Calu3 (cell line): ENCODE data around the gene GRID2. TPM values are rescaled to one million over a fixed set of nuclear protein-coding genes. Genes with fewer than 3 reads are reported as not detected.
"Not testable (repeated sequence)": the region's sequence is repeated elsewhere in the genome, so short reads cannot be mapped to it uniquely, and the experiment has no call there.

Experiments used
- BruUV-seq: library from RNA; stranded (reverse); fragments of 400-500 nt; replicated peaks from 2 replicates; lab custom pipeline; 2021; lab: Mats Ljungman, UMichigan
- CTCF ChIA-PET: fragments of 300-600 bp; sonication (Branson Sonifier 250); formaldehyde crosslinking; loops from one replicate; lab custom pipeline; 2022; ENCODE audit warnings: antibody characterized with exemption; lab: Charles Lee
- DNase-seq: peaks from one replicate; pipeline ENCODE4 v3.0.0; 2022
- H3K27ac Mint-ChIP-seq: one replicate; pipeline ENCODE4 v1.8.0; 2022; ENCODE audit warnings: mixed read lengths; ENCODE audit not compliant: unreplicated experiment
- H3K27me3 Mint-ChIP-seq: one replicate; pipeline ENCODE4 v1.8.0; 2022; ENCODE audit warnings: mixed read lengths; ENCODE audit not compliant: unreplicated experiment
- H3K36me3 Mint-ChIP-seq: one replicate; pipeline ENCODE4 v1.8.0; 2022; ENCODE audit warnings: mild to moderate bottlenecking, moderate library complexity, mixed read lengths; ENCODE audit not compliant: insufficient read depth, unreplicated experiment
- H3K4me1 Mint-ChIP-seq: one replicate; pipeline ENCODE4 v1.8.0; 2022; ENCODE audit warnings: mild to moderate bottlenecking, low read depth, mixed read lengths; ENCODE audit not compliant: unreplicated experiment
- H3K4me3 Mint-ChIP-seq: one replicate; pipeline ENCODE4 v1.8.0; 2022; ENCODE audit warnings: mild to moderate bottlenecking, low read depth, moderate library complexity, mixed read lengths; ENCODE audit not compliant: unreplicated experiment
- H3K9me3 Mint-ChIP-seq: one replicate; pipeline ENCODE4 v1.8.0; 2022; ENCODE audit warnings: low read depth, mixed read lengths; ENCODE audit not compliant: unreplicated experiment
- CTCF ChIP-seq: fragments of 200-600 bp; IDR thresholded peaks from one replicate; pipeline ENCODE4 v1.8.0; 2022; ENCODE audit warnings: antibody characterized with exemption; ENCODE audit not compliant: unreplicated experiment
- intact Hi-C: fragments of 100-400 bp; cut with micrococcal nuclease; formaldehyde crosslinking; loops from one replicate; pipeline ENCODE4 v1.10.0; 2022; ENCODE audit not compliant: unreplicated experiment
- total RNA-seq: library from RNA; stranded (reverse); gene quantifications from 2 replicates; pipeline ENCODE4 v1.2.3, GENCODE V29; 2022

GRID2 gene
- total RNA-seq, 1 experiment from 2014 or later: not detected

DNA sequence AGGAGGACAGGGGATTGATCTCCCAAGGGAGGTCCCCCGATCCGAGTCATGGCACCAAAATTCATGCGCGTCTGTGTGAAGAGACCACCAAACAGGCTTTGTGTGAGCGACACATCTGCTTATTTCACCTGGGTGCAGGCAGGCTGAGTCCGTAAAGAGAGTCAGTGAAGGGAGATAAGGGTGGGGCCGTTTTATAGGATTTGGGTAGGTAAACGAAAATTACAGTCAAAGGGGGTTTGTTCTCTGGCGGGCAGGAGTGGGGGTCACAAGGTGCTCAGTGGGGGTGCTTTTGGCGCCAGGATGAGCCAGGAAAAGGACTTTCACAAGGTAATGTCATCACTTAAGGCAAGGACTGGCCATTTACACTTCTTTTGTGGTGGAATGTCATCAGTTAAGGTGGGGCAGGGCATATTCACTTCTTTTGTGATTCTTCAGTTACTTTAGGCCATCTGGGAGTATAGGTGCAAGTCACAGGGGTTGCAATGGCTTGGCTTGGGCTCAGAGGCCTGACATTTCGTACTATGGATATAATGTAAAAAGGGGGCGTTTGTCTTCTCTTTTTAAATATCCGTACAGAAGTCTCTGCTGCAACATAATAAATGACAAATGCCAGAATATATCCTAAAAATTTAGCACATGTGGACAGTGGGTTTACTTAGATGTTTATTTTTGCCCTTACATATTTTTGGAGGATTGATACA, 140.5 kb downstream of the GRID2 start:
- BruUV-seq, H3K4me1 Mint-ChIP-seq, H3K4me3 Mint-ChIP-seq, DNase-seq, H3K27ac Mint-ChIP-seq, CTCF ChIA-PET, intact Hi-C loops, H3K36me3 Mint-ChIP-seq, H3K27me3 Mint-ChIP-seq: not testable (repeated sequence)
- H3K9me3 Mint-ChIP-seq: peaks cover 12% of the 10 kb centered on the region

GRCh38 chr4:92445127-92445526, 141.4 kb downstream of the GRID2 start:
- H3K4me1 Mint-ChIP-seq: no peaks in the 10 kb centered on the region
- BruUV-seq: no TSS peak
- CTCF ChIA-PET: no interaction called here

DNA sequence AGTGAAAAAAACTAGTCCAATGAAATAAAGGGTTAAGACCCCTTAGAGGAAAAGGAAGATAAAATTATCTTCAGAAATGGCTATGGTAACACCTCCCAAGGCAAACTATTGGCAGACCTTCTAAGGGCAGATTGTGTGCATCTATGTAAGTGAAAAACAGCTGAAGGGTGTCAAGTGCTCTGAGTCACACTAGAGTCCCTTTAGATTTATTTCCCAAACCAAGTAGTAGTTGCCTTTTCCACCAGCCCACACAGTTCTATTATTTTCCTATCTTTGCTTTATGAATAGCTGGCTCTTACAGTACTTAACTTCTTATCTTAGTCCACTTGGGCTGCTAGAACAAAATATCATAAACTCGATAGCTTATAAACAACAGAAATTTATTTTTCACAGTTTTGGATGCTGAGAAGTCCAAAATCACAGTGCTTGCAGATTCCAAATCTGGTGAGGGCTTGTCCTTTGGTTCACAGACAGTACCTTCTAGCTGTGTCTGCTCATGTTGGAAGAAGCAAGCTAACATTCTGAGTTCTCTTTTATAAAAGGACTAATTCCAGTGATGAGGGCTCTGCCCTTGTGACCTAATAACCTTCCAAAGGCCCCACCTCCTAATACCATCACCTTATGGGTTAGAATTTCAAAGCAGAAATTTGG, 143.6 kb downstream of the GRID2 start:
- no TSS peak for BruUV-seq
- Mint-ChIP-seq H3K4me3 (no peak overlapping the region), H3K27me3 (no peaks in the 10 kb centered on the region), H3K27ac (no peak overlapping the region), H3K36me3 (no peaks in the 10 kb centered on the region), H3K4me1 (no peaks in the 10 kb centered on the region), H3K9me3 (peaks cover 4% of the 10 kb centered on the region)
- intact Hi-C loops: no loop called here
- TF ChIP-seq CTCF: no peak
- CTCF ChIA-PET: no interaction called here
- DNase-seq: no peak

More at GRCh38 chr4:92445127-92445526, 141.4 kb downstream of the GRID2 start:
- TF ChIP-seq CTCF: no peak
- Mint-ChIP-seq H3K4me3 (no peak overlapping the region), H3K27ac (no peak overlapping the region), H3K9me3 (peaks cover 12% of the 10 kb centered on the region), H3K27me3 (no peaks in the 10 kb centered on the region), H3K36me3 (no peaks in the 10 kb centered on the region)
- no peak for DNase-seq
- intact Hi-C loops: no loop called here

- H3K27me3 Mint-ChIP-seq, H3K27ac Mint-ChIP-seq, intact Hi-C loops, H3K4me1 Mint-ChIP-seq, CTCF ChIA-PET, H3K9me3 Mint-ChIP-seq, H3K4me3 Mint-ChIP-seq, H3K36me3 Mint-ChIP-seq, BruUV-seq, DNase-seq: not testable (repeated sequence)
Measured at GRCh38 chr4:92448176-92448575, 144.4 kb downstream of the GRID2 start.

DNA sequence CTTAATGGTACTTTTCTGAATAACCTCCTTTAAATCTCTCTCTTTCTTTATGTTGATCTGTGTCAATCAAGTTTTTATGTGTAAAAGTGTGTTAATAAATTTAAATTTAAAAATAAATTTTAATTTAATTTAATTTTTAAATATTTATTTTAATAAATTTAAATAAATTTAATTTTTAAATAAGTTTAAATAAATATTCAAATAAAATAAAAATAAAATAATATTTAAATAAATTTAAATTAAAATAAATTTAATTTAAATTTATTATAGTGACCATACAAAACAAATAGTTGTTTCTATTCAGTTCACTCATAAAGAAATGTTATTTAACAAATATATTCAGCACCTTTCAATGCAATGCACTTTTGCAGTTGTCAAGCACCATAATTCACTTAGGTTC, 146.9 kb downstream of the GRID2 start:
- no TSS peak for BruUV-seq
- Mint-ChIP-seq H3K4me1 (no peaks in the 10 kb centered on the region), H3K36me3 (no peaks in the 10 kb centered on the region), H3K27me3 (no peaks in the 10 kb centered on the region), H3K27ac (no peak overlapping the region), H3K4me3 (no peak overlapping the region), H3K9me3 (no peaks in the 10 kb centered on the region)
- CTCF ChIA-PET: no interaction called here
- intact Hi-C loops: no loop called here
- DNase-seq: no peak
- no peak for TF ChIP-seq CTCF
